Naive B cell (primary cell): Measurements from ENCODE around the gene CXCR2. TPM values are rescaled to one million over a fixed set of nuclear protein-coding genes. Genes with fewer than 3 reads are reported as not detected.
"Not testable (repeated sequence)": the region's sequence is repeated elsewhere in the genome, so short reads cannot be mapped to it uniquely, and the experiment has no call there.

Experiments used
- ATAC-seq, 2 donors: fragments of 150-1000 bp; cut with Tn5 transposase; 2 replicates each; pipeline ENCODE4 v1.10.0; 2021; ENCODE audit warnings: low read depth in 2 of 2, mild to moderate bottlenecking in 2 of 2, moderate library complexity in 2 of 2
- DNase-seq: peaks from one replicate; pipeline ENCODE4 v3.0.0; 2022
- H3K27ac Mint-ChIP-seq, 6 donors: one replicate each; pipeline ENCODE4 v1.8.0; 2020 to 2022; ENCODE audit warnings: mild to moderate bottlenecking in 6 of 6, mixed read lengths in 6 of 6, moderate library complexity in 5 of 6, inconsistent platforms in 2 of 6
- H3K27me3 Mint-ChIP-seq, 3 donors: one replicate each; pipeline ENCODE4 v1.8.0; 2021 to 2022; ENCODE audit warnings: mixed read lengths in 3 of 3, mild to moderate bottlenecking in 1 of 3
- H3K36me3 Mint-ChIP-seq, 2 donors: one replicate each; pipeline ENCODE4 v1.8.0; 2020 to 2022; ENCODE audit warnings: mixed read lengths in 2 of 2, inconsistent platforms in 1 of 2, mild to moderate bottlenecking in 1 of 2
- H3K4me1 Mint-ChIP-seq, 3 donors: one replicate each; pipeline ENCODE4 v1.8.0; 2020 to 2022; ENCODE audit warnings: mixed read lengths in 3 of 3, inconsistent platforms in 1 of 3, mild to moderate bottlenecking in 1 of 3, moderate library complexity in 1 of 3
- H3K4me3 Mint-ChIP-seq, 8 donors: one replicate each; pipeline ENCODE4 v1.8.0; 2020 to 2022; ENCODE audit warnings: mild to moderate bottlenecking in 8 of 8, mixed read lengths in 8 of 8, moderate library complexity in 8 of 8, inconsistent platforms in 2 of 8
- H3K9me3 Mint-ChIP-seq, 7 donors: one replicate each; pipeline ENCODE4 v1.8.0; 2020 to 2022; ENCODE audit warnings: mixed read lengths in 7 of 7, mild to moderate bottlenecking in 5 of 7, inconsistent platforms in 2 of 7, moderate library complexity in 1 of 7
- polyA plus RNA-seq, 6 donors: library from polyadenylated mRNA; unstranded; fragments of 300-500 nt; fragmentation: Illumina TruSeq; gene quantifications; one replicate each; pipeline ENCODE4 v1.2.3, GENCODE V29; 2021; ENCODE audit warnings: low read depth in 6 of 6

The CXCR2 gene
- polyA plus RNA-seq, 6 donors from 2014 or later = 0.36 to 2.3 (median 1.3) TPM; not detected in 2

DNA sequence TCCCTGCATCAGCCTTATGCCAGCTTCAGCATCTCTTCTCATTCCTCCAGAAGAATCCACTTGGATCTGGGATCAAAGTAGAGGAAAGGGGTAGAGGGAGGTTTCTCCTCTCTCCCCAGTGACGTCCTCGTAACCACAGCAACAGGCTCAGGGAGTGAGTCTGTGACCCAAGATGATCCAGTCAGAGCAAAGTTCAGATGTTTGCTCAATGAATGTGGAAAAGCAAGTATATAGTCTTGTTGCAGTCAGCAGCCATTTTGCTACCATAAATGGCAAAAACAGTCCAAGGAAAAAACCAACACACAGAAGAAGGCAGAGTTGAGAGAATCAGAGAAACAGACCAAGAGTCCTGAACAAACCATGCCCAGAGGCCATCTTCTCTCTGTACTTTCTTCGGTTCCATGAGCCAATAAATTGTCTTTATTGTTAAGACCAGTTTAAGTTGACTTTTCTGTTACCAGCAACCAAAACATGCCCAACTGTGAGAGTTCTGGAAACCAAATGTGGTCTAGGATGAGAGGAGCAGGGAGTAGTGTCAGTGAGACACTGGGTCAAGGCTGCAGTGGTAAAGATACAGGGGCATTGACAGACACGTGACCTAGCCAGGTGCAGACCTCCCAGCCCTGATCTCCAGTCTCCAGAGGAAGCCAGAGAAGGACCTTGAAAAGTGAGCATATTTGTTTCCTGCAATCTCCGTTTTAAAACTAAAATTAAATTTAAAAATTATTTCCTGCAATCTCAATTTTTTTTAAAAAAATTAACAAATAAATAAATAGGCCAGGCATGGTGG, 44.1 kb downstream of the CXCR2 start:
- Mint-ChIP-seq H3K36me3 (no peaks in the 10 kb centered on the region), H3K27ac (no peak overlapping the region), H3K27me3 (peaks cover 17 to 24% (median 17%) of the 10 kb centered on the region in 3 donors), H3K9me3 (no peaks in the 10 kb centered on the region), H3K4me1 (peaks cover 14 to 18% (median 17%) of the 10 kb centered on the region in 3 donors), H3K4me3 (no peak overlapping the region)
- ATAC-seq = no peak
- no peak for DNase-seq

DNA sequence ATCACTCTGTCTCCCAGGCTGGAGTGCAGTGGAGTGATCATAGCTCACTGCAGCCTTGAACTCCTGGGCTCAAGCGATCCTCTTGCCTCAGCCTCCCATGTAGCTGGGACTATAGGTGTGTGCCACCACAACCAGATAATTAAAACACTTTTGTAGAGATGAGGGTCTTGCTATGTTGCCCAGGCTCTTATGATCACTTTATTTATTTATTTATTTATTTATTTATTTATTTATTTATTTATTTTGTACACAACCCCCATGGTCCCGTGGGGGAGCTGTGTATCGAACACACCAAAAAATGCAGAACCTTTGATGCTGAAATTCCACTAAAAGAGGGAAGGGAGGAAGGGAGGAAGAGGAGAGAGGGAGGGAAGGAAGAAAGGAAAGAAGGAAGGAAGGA, 45.9 kb downstream of the CXCR2 start:
- peaks cover 17 to 21% (median 17%) of the 10 kb centered on the region in 3 donors for H3K27me3 Mint-ChIP-seq
- H3K9me3 Mint-ChIP-seq, H3K27ac Mint-ChIP-seq, ATAC-seq, DNase-seq, H3K36me3 Mint-ChIP-seq, H3K4me3 Mint-ChIP-seq: not testable (repeated sequence)
- H3K4me1 Mint-ChIP-seq = peaks cover 10 to 13% (median 12%) of the 10 kb centered on the region in 3 donors

DNA sequence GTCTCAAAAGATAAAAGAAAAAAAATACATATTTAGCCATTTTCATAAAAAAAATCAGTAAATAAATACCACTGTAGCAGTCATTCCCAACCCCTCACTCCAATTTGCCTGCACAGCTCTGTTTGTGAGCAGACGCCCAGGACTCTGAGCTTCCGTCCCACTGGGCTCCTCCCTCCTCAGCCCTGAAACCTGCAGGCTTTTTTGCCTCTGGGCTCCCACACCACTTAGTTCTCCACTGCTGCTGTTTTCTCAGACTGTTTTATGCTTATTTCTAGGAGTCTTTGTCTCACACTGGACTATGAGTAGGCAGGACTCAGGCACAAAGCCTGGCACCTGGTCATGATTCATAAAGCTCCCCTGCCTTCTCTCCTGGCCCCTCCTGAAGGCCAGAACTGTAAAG, 47.0 kb downstream of the CXCR2 start:
- DNase-seq = no peak
- peaks cover 5 to 7% (median 6%) of the 10 kb centered on the region in 3 donors for H3K4me1 Mint-ChIP-seq
- no peaks in the 10 kb centered on the region for H3K9me3 Mint-ChIP-seq
- ATAC-seq = no peak
- H3K27me3 Mint-ChIP-seq = peaks cover 17 to 24% (median 17%) of the 10 kb centered on the region in 3 donors
- no peak overlapping the region for H3K4me3 Mint-ChIP-seq
- no peaks in the 10 kb centered on the region for H3K36me3 Mint-ChIP-seq
- H3K27ac Mint-ChIP-seq = peak overlapping the region in 1 of 6 donors; percentile 63

DNA sequence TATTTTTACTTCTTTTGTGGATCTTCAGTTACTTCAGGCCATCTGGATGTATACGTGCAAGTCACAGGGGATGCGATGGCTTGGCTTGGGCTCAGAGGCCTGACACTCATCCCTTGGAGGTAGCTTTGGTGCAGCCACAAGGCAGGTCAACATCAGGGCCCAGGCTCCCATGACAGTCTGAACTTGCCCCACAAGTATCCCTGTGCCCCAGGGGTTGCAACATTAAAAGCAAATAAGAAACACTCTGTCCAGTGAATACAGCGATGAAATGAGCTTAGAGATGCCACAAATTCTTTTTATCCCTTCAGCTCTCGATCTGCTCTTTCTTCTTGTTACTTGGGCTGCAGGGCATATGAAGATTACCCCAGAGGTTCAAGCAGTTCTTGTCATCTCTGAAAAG, 54.0 kb downstream of the CXCR2 start:
- H3K4me1 Mint-ChIP-seq = no peaks in the 10 kb centered on the region
- H3K4me3 Mint-ChIP-seq = no peak overlapping the region
- H3K27me3 Mint-ChIP-seq = peaks cover 0 to 18% (median 18%) of the 10 kb centered on the region in 3 donors
- DNase-seq (no peak), ATAC-seq (no peak)
- H3K27ac Mint-ChIP-seq = no peak overlapping the region
- H3K36me3 Mint-ChIP-seq = no peaks in the 10 kb centered on the region
- no peaks in the 10 kb centered on the region for H3K9me3 Mint-ChIP-seq

DNA sequence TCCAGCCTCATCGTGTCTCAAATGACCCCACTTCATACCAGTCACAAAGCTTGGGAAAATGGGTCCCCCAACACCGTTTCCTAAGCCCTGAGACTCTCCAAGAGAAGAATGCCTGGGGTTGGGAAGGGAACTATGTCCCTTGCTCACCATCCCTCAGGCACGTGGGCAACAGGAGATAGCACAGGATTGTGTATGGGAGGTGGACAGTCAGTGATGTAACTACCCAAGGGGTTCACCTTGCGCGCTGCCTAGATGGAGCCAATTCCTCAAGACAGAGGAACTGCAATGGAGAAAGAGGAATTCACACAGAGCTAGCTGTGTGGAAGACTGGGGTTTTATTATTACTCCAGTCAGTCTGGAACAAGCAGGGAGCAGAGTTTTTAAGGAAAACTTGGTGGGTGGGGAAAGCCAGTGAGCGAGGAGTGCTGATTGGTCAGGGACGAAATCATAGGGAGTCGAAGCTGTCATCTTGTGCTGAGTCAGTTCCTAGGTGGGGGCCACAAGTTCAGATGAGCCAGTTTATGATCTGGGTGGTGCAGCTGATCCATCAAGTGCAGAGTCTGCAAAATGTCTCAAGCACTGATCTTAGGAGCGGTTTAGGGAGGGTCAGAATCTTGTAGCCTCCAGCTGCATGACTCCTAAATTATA, 54.8 kb downstream of the CXCR2 start:
- Mint-ChIP-seq H3K9me3 (no peaks in the 10 kb centered on the region), H3K27me3 (peaks cover 0 to 18% (median 18%) of the 10 kb centered on the region in 3 donors), H3K4me3 (no peak overlapping the region), H3K36me3 (no peaks in the 10 kb centered on the region), H3K4me1 (no peaks in the 10 kb centered on the region), H3K27ac (no peak overlapping the region)
- DNase-seq = no peak
- ATAC-seq = no peak

DNA sequence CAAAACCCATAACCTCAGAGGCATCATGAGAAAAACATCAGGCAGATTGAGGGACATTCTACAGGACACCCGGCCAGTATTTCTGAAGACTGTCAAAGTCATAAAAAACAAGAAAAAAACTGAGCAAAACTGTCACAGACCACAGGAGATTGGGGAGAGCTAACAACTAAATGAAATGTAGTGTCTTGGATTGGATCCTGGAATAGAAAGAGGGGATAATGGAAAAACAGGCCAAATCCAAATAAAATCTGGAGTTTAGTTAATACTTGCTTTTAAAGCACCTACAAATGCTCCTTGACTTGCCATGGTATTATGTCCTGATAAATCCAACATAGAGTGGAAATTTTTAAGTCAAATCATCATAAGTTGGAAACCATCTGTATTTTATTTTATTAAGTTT, 58.5 kb downstream of the CXCR2 start:
- ATAC-seq = no peak
- Mint-ChIP-seq H3K27ac (no peak overlapping the region), H3K4me1 (peaks cover 7 to 8% (median 7%) of the 10 kb centered on the region in 3 donors), H3K4me3 (no peak overlapping the region), H3K9me3 (no peaks in the 10 kb centered on the region), H3K36me3 (no peaks in the 10 kb centered on the region), H3K27me3 (peaks cover 0 to 8% (median 5%) of the 10 kb centered on the region in 3 donors)
- DNase-seq = no peak

DNA sequence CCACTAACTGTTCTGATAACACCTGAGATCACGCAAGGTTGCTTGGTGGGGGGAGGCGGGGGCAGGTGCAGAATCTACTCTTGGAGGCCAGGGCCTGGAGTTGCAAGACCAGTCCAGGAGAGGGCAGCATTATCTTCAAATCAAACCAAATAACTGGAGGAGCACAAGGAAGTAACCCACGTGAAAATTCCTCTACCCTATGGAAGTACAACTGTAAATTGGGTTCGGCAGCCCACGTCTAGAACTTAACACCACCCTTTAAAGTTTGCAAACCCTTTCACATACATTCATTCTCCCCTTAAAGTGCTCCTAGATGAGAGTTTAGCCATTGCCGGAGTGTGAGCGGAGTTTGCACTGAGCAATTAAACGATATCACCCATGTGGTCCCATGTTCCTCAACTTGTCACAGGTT, 60.5 kb downstream of the CXCR2 start:
- no peak overlapping the region for H3K4me3 Mint-ChIP-seq
- H3K4me1 Mint-ChIP-seq = peaks cover 7 to 8% (median 7%) of the 10 kb centered on the region in 3 donors
- ATAC-seq (peak; percentile 84 to 95), DNase-seq (peak; percentile 66)
- H3K9me3 Mint-ChIP-seq = no peaks in the 10 kb centered on the region
- H3K27ac Mint-ChIP-seq = peak overlapping the region in 1 of 6 donors; percentile 23
- H3K36me3 Mint-ChIP-seq = no peaks in the 10 kb centered on the region
- peaks cover 0 to 8% (median 5%) of the 10 kb centered on the region in 3 donors for H3K27me3 Mint-ChIP-seq

Other genes starting within 250 kb of the CXCR2 start
- gene TNS1, start 123.0 kb upstream of the CXCR2 start, polyA plus RNA-seq = under 1 TPM in 4 of 6 donors, not detected in 2; 0.05 to 0.57 (median 0.35) TPM
- not detected for gene RUFY4, start 56.8 kb upstream of the CXCR2 start, polyA plus RNA-seq
- 1 to 10 TPM in 1 of 6 donors, not detected in 5; 2.3 TPM for gene CXCR1, start 40.9 kb downstream of the CXCR2 start, polyA plus RNA-seq
- gene ARPC2, start 91.2 kb downstream of the CXCR2 start, polyA plus RNA-seq = 1,000 to 10,000 TPM in 1 of 6 donors, 100 to 1,000 TPM in 5; 672 to 1,268 (median 835) TPM
- 1 to 10 TPM in 1 of 6 donors, under 1 TPM in 4, not detected in 1; 0.18 to 1.8 (median 0.33) TPM for gene GPBAR1, start 135.0 kb downstream of the CXCR2 start, polyA plus RNA-seq
- gene AAMP, start 144.1 kb downstream of the CXCR2 start, polyA plus RNA-seq = 100 to 1,000 TPM in 2 of 6 donors, 10 to 100 TPM in 4; 80.7 to 109 (median 96.4) TPM
- 100 to 1,000 TPM in 5 of 6 donors, 10 to 100 TPM in 1; 99.4 to 143 (median 127) TPM for gene PNKD, start 144.5 kb downstream of the CXCR2 start, polyA plus RNA-seq
- gene TMBIM1, start 166.5 kb downstream of the CXCR2 start, polyA plus RNA-seq = 100 to 1,000 TPM in 4 of 6 donors, 10 to 100 TPM in 2; 72.6 to 137 (median 108) TPM
- gene CATIP, start 230.8 kb downstream of the CXCR2 start, polyA plus RNA-seq = under 1 TPM in 1 of 6 donors, not detected in 5; 0.23 TPM